HL-60 (cell line): ENCODE measurements around the gene FCRLB.

Experiments
- GABPA ChIP-seq: IDR thresholded peaks from 2 replicates; pipeline ENCODE4 v1.6.1; 2012; ENCODE audit warnings: low read depth
- POLR2AphosphoS5 ChIP-seq: IDR thresholded peaks from 2 replicates; pipeline ENCODE4 v1.6.1; 2012; ENCODE audit warnings: low read depth
- TF ChIP-seq, protein P1 (sequence below): IDR thresholded peaks from one replicate; pipeline ENCODE4 v1.5.1; 2011; ENCODE audit warnings: low read length, control low read depth, inconsistent platforms; ENCODE audit not compliant: insufficient read depth

- TF ChIP-seq, protein P1, sequence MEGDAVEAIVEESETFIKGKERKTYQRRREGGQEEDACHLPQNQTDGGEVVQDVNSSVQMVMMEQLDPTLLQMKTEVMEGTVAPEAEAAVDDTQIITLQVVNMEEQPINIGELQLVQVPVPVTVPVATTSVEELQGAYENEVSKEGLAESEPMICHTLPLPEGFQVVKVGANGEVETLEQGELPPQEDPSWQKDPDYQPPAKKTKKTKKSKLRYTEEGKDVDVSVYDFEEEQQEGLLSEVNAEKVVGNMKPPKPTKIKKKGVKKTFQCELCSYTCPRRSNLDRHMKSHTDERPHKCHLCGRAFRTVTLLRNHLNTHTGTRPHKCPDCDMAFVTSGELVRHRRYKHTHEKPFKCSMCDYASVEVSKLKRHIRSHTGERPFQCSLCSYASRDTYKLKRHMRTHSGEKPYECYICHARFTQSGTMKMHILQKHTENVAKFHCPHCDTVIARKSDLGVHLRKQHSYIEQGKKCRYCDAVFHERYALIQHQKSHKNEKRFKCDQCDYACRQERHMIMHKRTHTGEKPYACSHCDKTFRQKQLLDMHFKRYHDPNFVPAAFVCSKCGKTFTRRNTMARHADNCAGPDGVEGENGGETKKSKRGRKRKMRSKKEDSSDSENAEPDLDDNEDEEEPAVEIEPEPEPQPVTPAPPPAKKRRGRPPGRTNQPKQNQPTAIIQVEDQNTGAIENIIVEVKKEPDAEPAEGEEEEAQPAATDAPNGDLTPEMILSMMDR: no peak
- no peak for TF ChIP-seq POLR2AphosphoS5
- no peak for TF ChIP-seq GABPA
These were observed 55.9 kb downstream of the FCRLB start for GRCh38 chr1:161777261-161777660.
